Thyroid gland (tissue), 4 donors: ENCODE measurements around the gene NFIX. TPM values are rescaled to one million over a fixed set of nuclear protein-coding genes. Genes with fewer than 3 reads are reported as not detected.
"Not testable (repeated sequence)": the region's sequence is repeated elsewhere in the genome, so short reads cannot be mapped to it uniquely, and the experiment has no call there.

ENCODE experiments used
- DNase-seq, 2 donors: peaks; one replicate each; pipeline ENCODE4 v3.0.0-alpha.2; 2019
- H3K27ac ChIP-seq, 3 donors: fragments of 200-600 bp; sonication (generic); 1 replicate in 2 of 3; 2 replicates in 1 of 3; pipeline ENCODE4 v1.5.1; 2016 to 2019; ENCODE audit warnings: mild to moderate bottlenecking in 1 of 3, moderate library complexity in 1 of 3
- H3K27me3 ChIP-seq: fragments of 200-600 bp; sonication (generic); one replicate; pipeline ENCODE4 v1.5.1; 2019
- H3K36me3 ChIP-seq, 2 donors: fragments of 200-600 bp; sonication (generic); one replicate each; pipeline ENCODE4 v1.5.1; 2016 to 2019
- H3K4me1 ChIP-seq, 2 donors: fragments of 200-600 bp; sonication (generic); one replicate each; pipeline ENCODE4 v1.5.1; 2017 to 2019
- H3K4me3 ChIP-seq, 3 donors: fragments of 200-600 bp; sonication (generic); replicated peaks in 1 of 3; 1 replicate in 2 of 3; 2 replicates in 1 of 3; pipeline ENCODE4 v1.5.1; 2016; ENCODE audit warnings: mild to moderate bottlenecking in 1 of 3
- H3K9me3 ChIP-seq: fragments of 200-600 bp; sonication (generic); one replicate; pipeline ENCODE4 v1.5.1; 2017
- POLR2A ChIP-seq, 2 donors: fragments of 450-650 bp; IDR thresholded peaks; one replicate each; pipeline ENCODE4 v1.6.1; 2017; ENCODE audit warnings: antibody characterized with exemption in 2 of 2, mild to moderate bottlenecking in 2 of 2, moderate library complexity in 1 of 2
- WGBS, 2 donors: methylation state at CpG; one replicate each; pipeline ENCODE4 v1.1.5; 2017; 5-methylcytosine and 5-hydroxymethylcytosine counted together
- intact Hi-C: fragments of 100-400 bp; cut with DNase I; formaldehyde crosslinking; loops from one replicate; pipeline ENCODE4 v1.15.1; 2023
- total RNA-seq, 4 donors: library from RNA; depleted of rRNA; stranded (reverse); fragments of >200 nt; gene quantifications; one replicate each; pipeline ENCODE4 v1.2.3, GENCODE V29; 2016
- TF ChIP-seq, protein P1 (sequence below), 6 experiments: fragments of 200-600 bp in 3 of 6; fragments of 450-650 bp in 3 of 6; sonication (generic) in 3 of 6; IDR thresholded peaks; one replicate each; pipeline ENCODE4 v1.5.1; 2016 to 2019; ENCODE audit warnings: antibody characterized with exemption in 6 of 6, mild to moderate bottlenecking in 2 of 6, inconsistent platforms in 1 of 6, moderate library complexity in 1 of 6

NFIX gene
- total RNA-seq, 4 donors from 2014 or later: 38.8 to 70.2 (median 62.4) TPM

DNA sequence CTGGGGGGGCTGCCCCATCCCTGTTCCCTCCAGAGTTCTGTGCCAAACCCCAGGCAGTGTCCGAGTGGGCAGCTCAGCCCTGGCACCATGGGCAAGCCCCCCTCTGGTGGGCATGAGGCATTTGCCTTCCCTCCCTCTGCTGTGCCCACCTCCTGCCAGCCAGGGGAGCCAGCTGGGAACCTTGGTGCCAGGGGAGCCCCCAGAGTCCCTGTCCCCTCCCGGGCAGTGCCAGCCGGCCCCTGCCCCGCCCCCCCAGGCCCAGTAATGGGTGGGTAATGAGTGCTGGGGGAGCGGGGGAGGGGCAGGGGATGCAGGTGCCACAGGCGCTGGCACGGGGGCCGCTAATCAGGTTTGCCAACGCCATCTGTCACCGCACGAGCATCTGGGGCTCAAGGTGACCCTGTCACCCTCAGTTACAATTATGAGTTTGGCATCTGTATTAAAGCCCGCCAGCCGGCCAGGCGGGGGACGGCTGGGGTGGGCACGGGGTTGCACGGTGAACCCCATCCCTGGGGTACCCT is 20.0 kb upstream of the NFIX start:
- TF ChIP-seq, protein P1, sequence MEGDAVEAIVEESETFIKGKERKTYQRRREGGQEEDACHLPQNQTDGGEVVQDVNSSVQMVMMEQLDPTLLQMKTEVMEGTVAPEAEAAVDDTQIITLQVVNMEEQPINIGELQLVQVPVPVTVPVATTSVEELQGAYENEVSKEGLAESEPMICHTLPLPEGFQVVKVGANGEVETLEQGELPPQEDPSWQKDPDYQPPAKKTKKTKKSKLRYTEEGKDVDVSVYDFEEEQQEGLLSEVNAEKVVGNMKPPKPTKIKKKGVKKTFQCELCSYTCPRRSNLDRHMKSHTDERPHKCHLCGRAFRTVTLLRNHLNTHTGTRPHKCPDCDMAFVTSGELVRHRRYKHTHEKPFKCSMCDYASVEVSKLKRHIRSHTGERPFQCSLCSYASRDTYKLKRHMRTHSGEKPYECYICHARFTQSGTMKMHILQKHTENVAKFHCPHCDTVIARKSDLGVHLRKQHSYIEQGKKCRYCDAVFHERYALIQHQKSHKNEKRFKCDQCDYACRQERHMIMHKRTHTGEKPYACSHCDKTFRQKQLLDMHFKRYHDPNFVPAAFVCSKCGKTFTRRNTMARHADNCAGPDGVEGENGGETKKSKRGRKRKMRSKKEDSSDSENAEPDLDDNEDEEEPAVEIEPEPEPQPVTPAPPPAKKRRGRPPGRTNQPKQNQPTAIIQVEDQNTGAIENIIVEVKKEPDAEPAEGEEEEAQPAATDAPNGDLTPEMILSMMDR (IDR thresholded peaks at IDR 0.05): no peak
- TF ChIP-seq POLR2A (IDR thresholded peaks at IDR 0.05): no peak
- no peaks in the 10 kb centered on the region for H3K4me1 ChIP-seq
- WGBS, 2 donors: 79 to 82% methylated on average over 7 to 12 of the region's 17 CpGs
- H3K36me3 ChIP-seq: no peaks in the 10 kb centered on the region
- H3K27me3 ChIP-seq: no peaks in the 10 kb centered on the region
- no peak for DNase-seq
- peak overlapping the region in 1 of 3 donors; percentile 43 for H3K27ac ChIP-seq
- H3K9me3 ChIP-seq: no peaks in the 10 kb centered on the region
- intact Hi-C loops: loop anchor here (10.0 kb wide), 2 partner anchors 260 to 290 kb away; no protein-coding TSS in a partner anchor
- no peak overlapping the region for H3K4me3 ChIP-seq

DNA sequence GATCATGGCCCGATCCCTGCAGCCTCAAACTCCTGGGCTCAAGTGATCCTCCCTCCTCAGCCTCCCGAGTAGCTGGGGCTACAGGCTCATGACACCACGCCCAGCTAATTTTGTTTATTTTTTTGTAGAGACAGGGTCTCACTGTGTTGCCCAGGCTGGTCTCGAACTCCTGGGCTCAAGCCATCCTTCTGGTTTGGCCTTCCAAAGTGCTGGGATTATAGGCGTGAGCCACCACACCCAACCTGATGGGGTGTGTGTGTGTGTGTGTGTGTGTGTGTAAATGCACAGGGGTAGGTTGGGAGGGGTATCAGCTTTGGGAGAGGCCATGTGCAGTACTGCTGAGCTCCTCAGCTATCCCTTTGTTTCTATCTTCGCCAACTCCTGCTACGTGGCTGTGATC is 19.2 kb upstream of the NFIX start:
- H3K4me3 ChIP-seq, H3K36me3 ChIP-seq, H3K9me3 ChIP-seq, H3K27me3 ChIP-seq, H3K4me1 ChIP-seq, DNase-seq: not testable (repeated sequence)
- H3K27ac ChIP-seq: peak overlapping the region in 1 of 3 donors; percentile 43
- intact Hi-C loops: loop anchor here (10.0 kb wide), 2 partner anchors 259 to 289 kb away; no protein-coding TSS in a partner anchor
- 81 to 83% methylated on average over 7 of the region's 7 CpGs for WGBS, 2 donors

DNA sequence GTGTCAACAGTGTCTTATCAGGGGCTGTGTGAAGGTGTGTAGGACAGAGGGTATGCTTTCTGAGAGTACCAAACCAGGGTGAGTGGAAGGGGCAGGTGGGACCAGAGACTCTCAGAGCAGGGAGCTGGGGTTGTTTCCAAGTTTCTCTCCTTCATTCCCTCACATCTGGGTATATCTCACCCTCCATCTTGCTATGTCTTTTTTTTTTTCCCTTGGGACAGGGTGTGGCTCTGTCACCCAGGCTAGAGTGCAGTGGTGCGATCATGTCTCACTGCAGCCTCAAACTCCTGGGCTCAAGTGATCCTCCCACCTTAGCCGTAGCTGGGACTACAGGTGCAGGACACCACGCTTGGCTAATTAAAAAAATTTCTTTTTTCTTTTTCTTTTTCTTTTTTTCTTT is 15.3 kb upstream of the NFIX start:
- no peak for DNase-seq
- WGBS, 2 donors: 90 to 93% methylated on average over 3 of the region's 3 CpGs
- TF ChIP-seq, protein P1 (IDR thresholded peaks at IDR 0.05): no peak
- no peak for TF ChIP-seq POLR2A (IDR thresholded peaks at IDR 0.05)
- Histone ChIP-seq H3K36me3 (no peaks in the 10 kb centered on the region), H3K4me1 (peaks cover 4 to 11% of the 10 kb centered on the region in 2 donors), H3K4me3 (no peak overlapping the region), H3K9me3 (no peaks in the 10 kb centered on the region), H3K27me3 (no peaks in the 10 kb centered on the region), H3K27ac (no peak overlapping the region)
- intact Hi-C loops: loop anchor here (10.0 kb wide), 2 partner anchors 255 to 285 kb away; no protein-coding TSS in a partner anchor

DNA sequence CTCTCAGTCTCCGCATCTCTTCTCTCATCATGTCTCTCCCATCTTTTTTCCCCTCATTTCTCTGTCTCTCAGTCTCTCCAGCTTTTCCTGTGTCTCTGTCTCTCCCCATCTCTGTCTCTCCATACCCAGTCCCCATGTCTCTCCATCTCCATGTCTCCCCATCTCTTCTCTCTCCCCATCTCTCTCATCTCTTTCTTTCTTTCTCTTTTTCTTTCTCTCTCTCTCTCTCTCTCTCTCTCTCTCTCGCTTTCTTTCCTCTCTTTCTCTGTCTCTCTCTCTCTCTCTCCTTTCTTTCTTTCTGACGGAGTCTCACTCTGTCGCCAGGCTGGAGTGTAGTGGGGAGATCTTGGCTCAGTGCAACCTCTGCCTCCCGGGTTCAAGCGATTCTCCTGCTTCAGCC is 12.6 kb upstream of the NFIX start:
- Histone ChIP-seq H3K36me3 (no peaks in the 10 kb centered on the region), H3K4me3 (no peak overlapping the region), H3K9me3 (no peaks in the 10 kb centered on the region), H3K27ac (no peak overlapping the region), H3K27me3 (no peaks in the 10 kb centered on the region), H3K4me1 (peaks cover 4 to 14% of the 10 kb centered on the region in 2 donors)
- WGBS, 2 donors: 92% methylated on average over 6 of the region's 6 CpGs
- TF ChIP-seq POLR2A (IDR thresholded peaks at IDR 0.05): no peak
- TF ChIP-seq, protein P1 (IDR thresholded peaks at IDR 0.05): no peak
- DNase-seq: no peak
- intact Hi-C loops: loop anchor here (2.0 kb wide), 2 partner anchors 78 to 112 kb away; no protein-coding TSS in a partner anchor

DNA sequence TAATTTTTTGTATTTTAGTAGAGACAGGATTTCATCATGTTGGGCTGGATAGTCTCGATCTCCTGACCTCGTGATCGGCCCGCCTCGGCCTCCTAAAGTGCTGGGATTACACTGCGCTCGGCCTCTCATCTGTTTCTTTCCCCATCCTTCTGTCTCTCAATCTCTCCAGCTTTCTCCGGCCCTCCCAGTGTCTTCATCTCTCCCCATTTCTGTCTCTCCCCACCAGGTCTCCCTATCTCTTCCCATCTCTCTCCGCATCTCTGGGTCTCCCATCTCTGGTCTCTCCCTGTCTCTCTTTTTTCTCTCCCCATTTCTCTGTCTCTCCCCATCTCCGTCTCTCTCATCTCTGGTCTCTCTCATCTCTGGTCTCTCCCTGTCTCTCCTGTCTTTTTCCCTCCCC is 12.2 kb upstream of the NFIX start:
- TF ChIP-seq POLR2A (IDR thresholded peaks at IDR 0.05): no peak
- TF ChIP-seq, protein P1 (IDR thresholded peaks at IDR 0.05): no peak
- H3K4me3 ChIP-seq: no peak overlapping the region
- no peak overlapping the region for H3K27ac ChIP-seq
- WGBS, 2 donors: 53 to 56% methylated on average over 10 of the region's 10 CpGs
- no peaks in the 10 kb centered on the region for H3K36me3 ChIP-seq
- H3K4me1 ChIP-seq: peaks cover 4 to 14% of the 10 kb centered on the region in 2 donors
- no peak for DNase-seq
- no peaks in the 10 kb centered on the region for H3K9me3 ChIP-seq
- H3K27me3 ChIP-seq: no peaks in the 10 kb centered on the region
- intact Hi-C loops: loop anchor here (2.0 kb wide), 2 partner anchors 78 to 112 kb away; no protein-coding TSS in a partner anchor
